AG09319 (cell line): ENCODE results near the gene BPIFB3.

Experiments
- DNase-seq: peaks from one replicate; pipeline ENCODE4 v3.0.0-alpha.2; 2010; ENCODE audit warnings: low read depth; ENCODE audit errors: extremely low read depth
- TF ChIP-seq, protein P1 (sequence below): IDR thresholded peaks from 2 replicates; pipeline ENCODE4 v1.5.1; 2011; ENCODE audit warnings: low read depth, mild to moderate bottlenecking, inconsistent platforms, low read length, moderate library complexity

BPIFB3 gene

DNA sequence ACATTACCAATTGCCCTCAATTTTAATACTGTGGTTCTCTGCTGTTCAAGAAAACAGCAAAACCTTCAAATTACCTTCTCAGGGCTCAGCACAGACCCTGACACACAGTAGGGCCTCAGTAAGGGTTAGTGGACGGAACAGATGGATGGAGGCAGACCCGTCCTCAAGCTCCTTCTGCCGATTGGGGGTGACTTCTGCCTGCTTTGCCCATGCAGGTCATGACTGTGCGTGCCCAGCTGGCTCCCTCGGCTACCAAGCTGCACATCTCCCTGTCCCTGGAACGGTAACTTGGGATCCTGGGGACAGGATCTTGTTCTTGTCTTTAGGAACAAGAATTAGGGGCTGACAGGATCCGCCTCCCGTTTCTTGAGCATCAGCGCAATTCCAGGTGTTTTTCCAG lies 16.0 kb downstream of the BPIFB3 start:
- TF ChIP-seq, protein P1, sequence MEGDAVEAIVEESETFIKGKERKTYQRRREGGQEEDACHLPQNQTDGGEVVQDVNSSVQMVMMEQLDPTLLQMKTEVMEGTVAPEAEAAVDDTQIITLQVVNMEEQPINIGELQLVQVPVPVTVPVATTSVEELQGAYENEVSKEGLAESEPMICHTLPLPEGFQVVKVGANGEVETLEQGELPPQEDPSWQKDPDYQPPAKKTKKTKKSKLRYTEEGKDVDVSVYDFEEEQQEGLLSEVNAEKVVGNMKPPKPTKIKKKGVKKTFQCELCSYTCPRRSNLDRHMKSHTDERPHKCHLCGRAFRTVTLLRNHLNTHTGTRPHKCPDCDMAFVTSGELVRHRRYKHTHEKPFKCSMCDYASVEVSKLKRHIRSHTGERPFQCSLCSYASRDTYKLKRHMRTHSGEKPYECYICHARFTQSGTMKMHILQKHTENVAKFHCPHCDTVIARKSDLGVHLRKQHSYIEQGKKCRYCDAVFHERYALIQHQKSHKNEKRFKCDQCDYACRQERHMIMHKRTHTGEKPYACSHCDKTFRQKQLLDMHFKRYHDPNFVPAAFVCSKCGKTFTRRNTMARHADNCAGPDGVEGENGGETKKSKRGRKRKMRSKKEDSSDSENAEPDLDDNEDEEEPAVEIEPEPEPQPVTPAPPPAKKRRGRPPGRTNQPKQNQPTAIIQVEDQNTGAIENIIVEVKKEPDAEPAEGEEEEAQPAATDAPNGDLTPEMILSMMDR: no peak
- DNase-seq: no peak

DNA sequence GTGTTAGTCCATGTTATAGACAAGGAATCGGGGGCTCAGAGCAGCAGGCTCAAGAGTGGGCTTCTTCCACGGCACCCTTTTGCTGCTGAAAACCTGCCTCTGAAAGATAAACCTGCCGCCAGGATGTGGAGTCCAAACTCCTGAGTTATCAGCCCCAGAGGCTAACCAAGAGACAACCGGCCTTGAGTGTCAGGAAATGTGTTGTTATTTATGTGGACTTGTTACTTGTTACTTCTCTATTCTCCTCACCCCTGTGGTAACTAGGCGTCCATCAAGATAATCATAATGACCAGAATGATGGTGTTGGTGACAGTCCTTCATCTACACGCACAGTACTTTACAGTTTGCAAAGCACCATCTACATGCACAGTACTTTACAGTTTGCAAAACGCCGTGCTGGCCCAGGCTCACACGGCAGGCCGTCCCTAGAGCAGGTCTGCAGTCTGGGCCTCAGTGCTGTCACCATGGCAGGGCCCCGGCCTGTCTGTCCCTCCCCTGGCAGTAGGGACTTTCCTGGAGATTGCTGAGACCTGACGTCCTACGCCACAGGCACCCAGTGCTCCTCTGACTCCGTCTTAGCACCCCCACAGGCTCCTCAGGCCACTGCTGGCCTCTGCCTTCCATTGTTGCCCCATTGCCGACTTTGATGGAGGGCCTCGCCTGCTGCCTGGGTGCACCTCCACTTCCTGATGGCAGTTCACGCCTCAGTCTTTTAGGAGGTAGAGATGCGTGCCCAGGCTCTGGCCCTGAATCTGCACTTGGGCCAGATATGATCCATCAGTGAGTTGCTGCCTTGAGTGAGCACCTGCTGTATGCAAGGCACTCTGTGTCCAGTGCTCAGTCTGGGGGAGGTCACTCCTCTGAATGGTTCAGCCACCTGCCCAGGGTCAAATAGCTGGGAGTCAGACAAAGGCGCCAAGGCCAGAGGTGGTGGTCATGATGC lies 16.7 kb downstream of the BPIFB3 start:
- DNase-seq: no peak
- TF ChIP-seq, protein P1: no peak

DNA sequence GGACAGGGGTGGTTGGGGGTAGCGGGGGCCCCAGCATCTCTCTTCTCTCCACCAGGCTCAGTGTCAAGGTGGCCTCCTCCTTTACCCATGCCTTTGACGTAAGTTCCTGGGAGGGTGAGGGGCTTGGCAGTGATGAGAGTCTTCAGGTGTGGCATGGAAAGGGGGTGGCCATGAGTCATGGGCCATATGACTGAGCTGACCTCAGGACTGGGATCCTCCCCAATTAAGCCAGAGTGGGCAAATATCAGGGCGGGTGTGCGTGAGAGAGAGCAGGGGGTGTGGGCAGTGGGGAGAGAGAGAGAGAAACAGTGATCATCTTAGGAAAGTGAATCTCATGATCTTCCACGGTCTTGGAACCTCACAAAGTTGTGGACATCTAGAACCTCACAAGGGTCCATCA lies 17.5 kb downstream of the BPIFB3 start:
- TF ChIP-seq, protein P1: no peak
- no peak for DNase-seq

DNA sequence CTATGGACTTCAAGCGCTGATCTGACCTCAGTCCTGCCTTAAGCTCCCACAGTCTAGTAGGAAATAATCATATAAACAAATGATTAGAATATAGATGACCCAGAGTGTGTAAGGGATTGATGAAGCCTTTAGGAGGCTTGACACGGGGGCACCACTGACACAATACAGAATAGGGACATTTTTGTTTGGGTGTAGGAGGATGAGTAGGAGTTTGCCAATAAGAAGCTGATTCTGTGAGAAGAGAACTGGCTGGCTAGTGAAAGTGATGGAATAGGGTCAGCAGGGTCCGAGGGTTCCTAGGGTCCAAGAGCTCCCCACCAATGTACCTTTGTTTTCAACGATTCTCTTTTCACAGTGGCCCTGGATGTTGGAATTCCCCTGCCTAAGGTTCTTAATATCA lies 18.7 kb downstream of the BPIFB3 start:
- TF ChIP-seq, protein P1: no peak
- DNase-seq: no peak

DNA sequence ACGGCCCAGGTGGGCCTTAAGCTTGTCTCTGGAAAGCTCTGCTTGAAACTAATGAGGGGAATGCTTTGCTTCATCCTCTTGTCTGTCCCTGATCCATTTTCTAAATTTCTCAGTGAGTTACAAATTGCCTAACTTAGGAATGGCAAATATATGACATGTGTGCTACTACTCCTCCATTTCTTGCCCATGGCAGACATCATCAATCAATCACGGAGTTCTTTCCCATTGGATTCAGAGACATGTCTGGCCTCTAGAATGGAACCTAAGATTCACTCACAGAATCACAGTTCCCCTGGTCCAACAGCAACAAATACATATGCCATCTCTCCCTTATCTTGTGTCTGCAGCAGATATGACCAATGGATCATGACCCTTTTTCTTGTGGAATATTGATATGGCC lies 19.1 kb downstream of the BPIFB3 start:
- TF ChIP-seq, protein P1: no peak
- no peak for DNase-seq

DNA sequence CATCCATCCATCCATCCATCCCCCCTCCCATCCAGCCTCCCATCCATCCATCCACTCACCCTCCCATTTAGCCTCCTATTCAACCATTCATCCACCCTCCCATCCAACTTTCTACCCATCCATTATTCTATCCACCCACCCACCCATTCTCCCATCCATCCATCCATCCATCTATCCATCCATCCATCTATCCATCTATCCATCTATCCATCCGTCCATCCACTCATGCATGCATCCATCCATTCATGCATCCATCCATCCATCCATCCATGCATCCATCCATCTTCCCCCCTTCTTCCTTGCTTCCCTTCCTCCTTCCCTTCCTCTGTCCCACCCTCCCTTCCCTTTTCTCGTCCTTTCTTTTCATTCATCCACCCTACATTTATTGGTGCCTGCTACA lies 21.0 kb downstream of the BPIFB3 start:
- TF ChIP-seq, protein P1: no peak
- no peak for DNase-seq

DNA sequence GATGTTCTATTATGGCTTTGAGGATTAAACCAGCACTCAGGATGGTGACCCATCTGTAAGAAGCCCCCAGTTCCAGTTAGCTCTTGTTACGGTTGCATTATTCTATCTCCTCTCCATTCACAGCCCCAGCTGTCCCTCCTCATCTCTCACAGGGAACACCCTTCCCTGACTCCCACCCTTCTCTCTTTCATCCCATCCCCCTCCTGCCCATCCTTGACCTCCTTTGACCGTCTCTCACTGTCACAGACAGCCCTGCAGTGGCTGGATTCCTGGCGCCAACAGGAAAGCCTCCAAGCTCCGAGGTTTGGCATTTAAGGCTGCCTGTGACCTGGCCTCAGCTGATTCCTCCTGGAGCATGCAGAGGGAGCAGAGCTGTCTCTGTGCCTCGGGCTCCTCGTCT lies 21.6 kb downstream of the BPIFB3 start:
- TF ChIP-seq, protein P1: no peak
- DNase-seq: no peak
